HL-60 (cell line): ENCODE results near the gene DLG5.

Source experiments
- CTCF ChIP-seq: IDR thresholded peaks from one replicate; pipeline ENCODE4 v1.5.1; 2011; ENCODE audit warnings: low read length, control low read depth, inconsistent platforms; ENCODE audit not compliant: insufficient read depth
- POLR2AphosphoS5 ChIP-seq: IDR thresholded peaks from 2 replicates; pipeline ENCODE4 v1.6.1; 2012; ENCODE audit warnings: low read depth
- REST ChIP-seq: IDR thresholded peaks from 2 replicates; pipeline ENCODE4 v1.6.1; 2012; ENCODE audit warnings: low read depth; ENCODE audit not compliant: insufficient replicate concordance

GRCh38 chr10:77756319-77757232 is 170.0 kb downstream of the DLG5 start:
- TF ChIP-seq REST (no peak), CTCF (peak; percentile 44), POLR2AphosphoS5 (no peak)
